Muscle of back (tissue), 11 donors: ENCODE results near the gene TBX6. TPM values are rescaled to one million over a fixed set of nuclear protein-coding genes. Genes with fewer than 3 reads are reported as not detected.

Source experiments
- DNase-seq, 3 donors: peaks; one replicate each; pipeline versions ENCODE4 v3.0.0 to v3.0.0-alpha.2; 2013
- polyA plus RNA-seq, 10 donors: library from polyadenylated mRNA; unstranded; fragments of 120-200 nt; gene quantifications; one replicate each; pipeline ENCODE4 v1.2.1, GENCODE V29; 2013; ENCODE audit not compliant: insufficient read length in 10 of 10

Gene TBX6
- polyA plus RNA-seq, 10 donors = 0.32 to 0.82 (median 0.56) TPM

DNA sequence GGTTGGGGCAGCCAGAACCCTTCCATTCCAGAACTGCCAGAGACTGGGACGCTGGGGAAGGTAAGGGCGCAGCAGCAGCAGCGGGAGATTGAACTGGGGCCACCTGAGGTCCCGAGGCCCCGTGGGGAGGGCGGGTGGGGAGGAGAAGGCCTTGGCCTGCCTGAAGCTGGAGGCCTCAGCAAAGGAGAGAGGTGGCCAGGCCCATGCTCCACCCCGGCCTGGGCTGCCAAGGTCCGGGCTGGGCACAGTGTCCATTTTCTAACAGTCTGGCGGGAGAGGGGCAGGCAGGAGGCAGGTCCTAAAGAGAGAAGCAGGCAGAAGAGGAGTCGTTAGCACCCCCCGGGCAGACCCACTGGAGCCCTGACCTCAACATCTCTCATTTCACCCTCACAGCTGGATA is 22.7 kb upstream of the TBX6 start:
- no peak for DNase-seq

- DNase-seq = no peak
These were observed 22.1 kb upstream of the TBX6 start for GRCh38 chr16:30113711-30114333.

- no peak for DNase-seq
These were observed 21.4 kb upstream of the TBX6 start, which contains the start of gene GDPD3 for GRCh38 chr16:30113031-30113710. GDPD3 (minus strand) TSS chr16:30113537; CDS start chr16:30113478, 59 bp downstream.

DNA sequence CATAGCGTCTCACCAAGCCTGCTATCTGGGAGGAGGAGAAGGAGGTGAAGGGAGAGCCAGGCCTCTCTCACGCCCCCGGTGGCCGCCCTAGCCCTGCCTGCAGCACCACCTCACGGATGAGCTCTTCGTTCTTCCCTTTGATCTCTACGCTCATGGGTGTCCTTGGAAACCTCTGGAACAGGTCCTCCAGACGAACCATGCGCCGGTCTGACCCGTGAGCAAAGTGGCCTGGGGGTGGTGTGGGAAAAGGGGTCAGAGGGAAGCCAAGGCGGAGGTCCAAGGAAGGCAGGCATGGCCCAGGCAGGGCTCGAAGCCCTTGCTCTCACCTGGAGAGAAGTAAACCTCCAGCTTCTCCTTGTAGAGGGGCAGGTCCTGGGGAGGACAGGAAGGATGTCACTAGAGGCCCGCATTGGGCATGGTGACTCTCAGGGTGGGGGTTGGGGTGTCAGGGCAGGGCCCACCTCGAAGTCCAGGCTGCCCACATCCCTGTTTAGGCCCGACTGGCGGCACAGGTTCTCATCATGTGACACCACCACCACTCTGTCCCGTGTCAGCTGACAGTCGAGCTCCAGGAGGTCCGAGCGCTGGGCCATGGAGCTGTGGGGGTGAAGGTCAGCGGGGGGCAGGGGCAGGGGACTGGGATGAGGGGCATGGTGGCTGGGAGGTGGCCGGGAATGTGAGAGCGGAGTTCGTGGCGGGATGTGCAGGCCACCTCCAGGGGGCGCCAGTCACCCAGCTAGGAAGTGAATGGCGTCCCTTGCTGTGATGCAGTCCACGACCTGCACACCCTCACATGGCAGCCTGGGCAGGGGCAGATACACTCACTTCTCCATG is 20.7 kb upstream of the TBX6 start:
- DNase-seq = no peak

- DNase-seq = peak in 1 of 3 donors; percentile 73
These were observed 18.9 kb upstream of the TBX6 start for GRCh38 chr16:30110661-30111060.

- no peak for DNase-seq
These were observed 16.5 kb upstream of the TBX6 start for GRCh38 chr16:30108059-30108850.

- no peak for DNase-seq
These were observed 12.8 kb upstream of the TBX6 start for GRCh38 chr16:30104492-30104891.

- no peak for DNase-seq
These were observed 12.4 kb upstream of the TBX6 start for GRCh38 chr16:30104090-30104489.

GRCh38 chr16:30096862-30097563 is 5.3 kb upstream of the TBX6 start:
- DNase-seq = no peak

DNA sequence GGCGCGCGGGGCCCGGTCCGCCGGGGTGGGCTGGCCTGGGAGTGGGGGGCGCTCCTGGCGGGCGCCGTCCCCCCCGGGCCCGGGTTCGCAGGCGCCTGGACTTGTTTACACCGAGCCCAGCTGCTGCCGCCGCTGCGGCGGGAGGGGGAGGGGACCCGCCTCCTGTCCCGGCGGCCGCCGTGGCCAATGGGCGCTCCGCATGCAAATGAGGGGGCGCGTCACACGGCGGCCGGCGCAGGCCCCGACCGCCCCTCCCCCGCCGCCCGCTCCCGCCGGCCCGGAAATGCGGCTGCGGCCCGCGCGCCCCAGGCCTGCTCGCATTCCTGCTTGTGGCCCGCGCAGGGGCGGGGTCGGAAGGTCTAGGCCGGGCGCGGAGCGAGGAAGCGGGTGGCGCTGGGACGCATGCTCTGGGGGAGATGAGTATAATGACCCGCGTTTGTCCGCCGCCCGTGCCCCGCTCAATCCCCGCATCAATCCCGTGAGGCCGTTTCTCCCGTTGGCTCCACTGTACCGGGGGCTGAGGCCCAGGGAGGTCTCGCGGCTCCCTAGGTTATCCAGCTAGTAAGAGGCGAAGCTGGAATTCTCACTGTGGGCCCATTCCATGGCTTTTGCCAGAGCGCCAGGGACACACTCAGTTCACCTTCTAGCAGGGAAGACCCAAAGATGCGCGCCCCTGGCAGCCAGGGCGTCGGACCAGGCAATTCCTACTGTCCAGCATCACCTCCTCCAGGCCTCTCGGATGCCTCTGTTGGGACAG is 4.6 kb upstream of the TBX6 start, which contains the start of gene YPEL3:
YPEL3 (minus strand) TSS at position 109 of the 757 bp plus-strand sequence. CDS start 731 bp downstream, outside the sequence.
- peak; percentile 89 to 96 (median 90) for DNase-seq

GRCh38 chr16:30095166-30096078 is 3.7 kb upstream of the TBX6 start:
- DNase-seq = no peak

DNA sequence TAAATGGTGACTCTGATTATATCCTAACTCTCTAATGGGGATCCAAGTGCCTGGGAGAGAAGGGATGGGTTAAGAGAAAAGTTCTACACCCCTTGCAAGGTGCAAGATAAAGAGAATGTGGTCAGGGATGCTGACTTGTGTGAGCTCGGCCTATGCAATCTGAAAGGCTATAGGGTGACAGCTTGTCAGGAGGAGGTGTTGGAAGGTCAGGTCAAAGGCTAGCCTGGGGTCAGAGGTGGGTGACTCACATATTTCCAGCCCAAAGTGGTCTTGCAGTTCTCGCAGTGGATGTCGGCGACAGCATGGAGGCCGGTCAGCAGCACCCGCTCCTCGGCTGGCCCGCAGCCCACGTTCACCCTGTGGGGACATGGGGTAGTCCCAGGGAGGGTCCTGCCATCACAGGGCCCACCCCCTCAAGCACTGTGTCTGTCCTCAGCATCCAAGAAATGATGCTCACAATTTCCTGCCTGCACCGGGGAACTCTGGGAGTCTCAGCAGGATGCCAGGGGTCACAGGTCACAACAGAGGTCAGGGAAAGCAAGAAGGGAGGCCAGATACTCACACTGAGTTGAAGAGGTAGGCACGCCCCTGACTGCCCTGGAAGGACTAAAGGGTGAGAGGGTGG is 2.9 kb upstream of the TBX6 start:
- no peak for DNase-seq

DNA sequence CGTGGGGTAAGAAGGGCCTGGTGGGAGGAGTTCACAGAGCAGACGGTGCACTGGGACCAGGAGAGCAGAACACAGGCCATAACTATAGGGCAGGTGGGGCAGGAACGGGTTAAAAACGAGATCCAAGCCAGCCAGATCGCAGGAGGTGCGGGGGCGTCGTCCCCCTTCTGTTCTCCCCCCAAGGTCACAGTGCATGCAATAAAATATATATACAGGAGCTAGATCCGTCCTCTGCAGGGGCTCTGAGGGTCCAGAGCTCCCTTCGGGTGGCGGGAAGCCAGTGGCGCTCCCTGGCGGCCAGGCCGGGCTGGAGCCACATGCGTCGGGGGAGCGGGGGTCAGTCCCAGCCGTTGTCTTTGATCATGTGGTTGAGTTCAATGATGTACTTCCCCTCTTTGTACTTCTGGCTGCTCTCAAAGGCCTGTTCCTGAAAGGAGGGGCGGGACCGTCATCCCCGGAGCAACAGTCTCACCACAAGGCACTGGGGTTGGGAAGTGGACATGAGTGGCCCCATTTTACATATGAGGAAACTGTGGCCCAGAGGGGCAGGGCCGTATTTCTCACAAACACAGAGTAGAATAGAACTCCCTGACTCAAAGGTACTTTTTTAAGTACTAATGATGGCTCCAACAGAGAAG is 768 bp upstream of the TBX6 start:
- DNase-seq = peak in 2 of 3 donors; percentile 55 to 76

DNA sequence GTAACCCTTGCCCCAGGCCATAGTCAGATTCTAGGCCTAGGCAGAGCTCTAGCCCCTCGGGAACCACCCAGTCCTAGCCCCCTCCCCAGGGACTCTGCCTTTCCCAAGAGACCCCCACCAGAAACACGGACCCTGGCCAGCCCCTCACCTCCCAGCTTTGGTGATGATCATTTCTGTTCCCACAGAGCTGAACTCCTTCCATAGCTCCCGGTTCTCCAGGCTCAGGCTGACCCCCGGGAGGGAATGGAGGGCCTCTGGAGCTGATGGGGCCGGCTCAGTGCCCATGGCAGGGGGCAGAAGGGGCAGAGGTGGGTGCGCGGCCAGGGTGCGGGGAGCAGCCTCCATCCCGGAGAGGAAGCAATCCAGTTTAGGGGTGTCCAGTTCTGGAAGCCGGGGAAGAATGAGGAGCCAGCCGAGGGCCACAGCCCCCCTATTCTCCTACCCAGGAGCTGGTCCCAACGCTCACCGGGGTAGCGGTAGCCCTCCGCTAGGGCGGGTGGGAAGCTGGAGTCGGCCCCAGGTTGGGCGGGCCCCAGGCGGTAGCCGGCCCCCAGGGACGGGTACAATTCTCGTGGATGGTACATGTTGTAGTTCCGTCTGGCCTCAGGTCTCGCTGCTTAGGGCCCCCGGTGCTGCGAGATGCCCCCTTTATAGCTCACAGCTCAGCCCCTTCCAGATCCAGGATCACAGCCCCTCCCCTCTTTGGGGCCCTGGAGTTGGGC is 953 bp downstream of the TBX6 start:
- DNase-seq = no peak

- no peak for DNase-seq
These were observed 2.7 kb downstream of the TBX6 start for GRCh38 chr16:30088832-30089624.

- no peak for DNase-seq
These were observed 3.4 kb downstream of the TBX6 start for GRCh38 chr16:30088237-30088831.
